ELR (cell line): ENCODE data around the gene PAFAH1B2.
"Not testable (repeated sequence)": the region's sequence is repeated elsewhere in the genome, so short reads cannot be mapped to it uniquely, and the experiment has no call there.

Experiments
- DNase-seq: peaks from one replicate; pipeline ENCODE4 v3.0.0-alpha.2; 2015; ENCODE audit warnings: low read depth

PAFAH1B2 gene

GRCh38 chr11:117202386-117203068 is 58.4 kb downstream of the PAFAH1B2 start:
- DNase-seq: no peak

GRCh38 chr11:117203069-117203407 is 59.0 kb downstream of the PAFAH1B2 start:
- no peak for DNase-seq

- no peak for DNase-seq
These were observed 60.4 kb downstream of the PAFAH1B2 start for GRCh38 chr11:117204283-117205080.

GRCh38 chr11:117205211-117205818 is 61.2 kb downstream of the PAFAH1B2 start:
- no peak for DNase-seq

GRCh38 chr11:117206111-117206510 is 62.0 kb downstream of the PAFAH1B2 start:
- DNase-seq: not testable (repeated sequence)

GRCh38 chr11:117206859-117207258 is 62.8 kb downstream of the PAFAH1B2 start:
- DNase-seq: not testable (repeated sequence)

- not testable (repeated sequence) for DNase-seq
These were observed 63.4 kb downstream of the PAFAH1B2 start for GRCh38 chr11:117207481-117207880.

GRCh38 chr11:117208710-117209109 is 64.6 kb downstream of the PAFAH1B2 start:
- DNase-seq: not testable (repeated sequence)

- DNase-seq: not testable (repeated sequence)
These were observed 65.5 kb downstream of the PAFAH1B2 start for GRCh38 chr11:117209351-117210125.

GRCh38 chr11:117210620-117211019 is 66.5 kb downstream of the PAFAH1B2 start:
- no peak for DNase-seq

- DNase-seq: no peak
These were observed 68.7 kb downstream of the PAFAH1B2 start for GRCh38 chr11:117212697-117213355.

- DNase-seq: no peak
These were observed 70.5 kb downstream of the PAFAH1B2 start for GRCh38 chr11:117214404-117215110.

GRCh38 chr11:117217141-117218084 is 73.3 kb downstream of the PAFAH1B2 start:
- DNase-seq: peak; percentile 59

GRCh38 chr11:117218133-117218915 is 74.2 kb downstream of the PAFAH1B2 start:
- no peak for DNase-seq

GRCh38 chr11:117219001-117219400 is 74.9 kb downstream of the PAFAH1B2 start:
- DNase-seq: no peak

- no peak for DNase-seq
These were observed 75.4 kb downstream of the PAFAH1B2 start for GRCh38 chr11:117219455-117219854.

- no peak for DNase-seq
These were observed 75.9 kb downstream of the PAFAH1B2 start for GRCh38 chr11:117219995-117220394.

GRCh38 chr11:117220568-117220967 is 76.5 kb downstream of the PAFAH1B2 start:
- no peak for DNase-seq
